ENCODE results near the gene SSC4D. TPM values are rescaled to one million over a fixed set of nuclear protein-coding genes. Genes with fewer than 3 reads are reported as not detected.
A peak's percentile ranks its signal among the peaks of the same experiment; 100 is the strongest.

The SSC4D gene
- total RNA-seq, 2 experiments from 2014 or later: 0.32 to 0.60 TPM

DNA sequence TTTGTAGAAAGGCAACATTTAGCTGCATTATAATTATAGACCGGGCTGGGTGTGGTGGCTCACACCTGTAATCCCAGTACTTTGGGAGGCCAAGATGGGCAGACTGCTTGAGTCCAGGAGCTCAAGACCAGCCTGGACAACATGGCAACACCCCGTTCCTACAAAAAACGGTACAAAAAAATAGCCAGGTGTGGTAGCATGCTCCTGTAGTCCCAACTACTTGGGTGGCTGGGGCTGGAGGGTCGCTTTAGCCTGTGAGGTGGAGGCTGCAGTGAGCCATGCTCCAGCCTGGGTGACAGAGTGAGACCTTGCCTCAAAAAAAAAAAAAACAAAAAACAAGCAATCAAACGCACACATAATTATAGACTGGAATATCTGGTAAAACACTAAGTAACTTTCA lies 55.8 kb downstream of the SSC4D start:
- Mint-ChIP-seq H3K27me3 (no peaks in the 10 kb centered on the region), H3K27ac (no peak overlapping the region), H3K4me1 (peaks cover 60% of the 10 kb centered on the region), H3K36me3 (ENCODE audit: low read depth) (peaks cover 55% of the 10 kb centered on the region), H3K9me3 (no peaks in the 10 kb centered on the region), H3K4me3 (no peak overlapping the region)
- DNase-seq: no peak
- POLR2A ChIA-PET: no interaction called here
- CTCF ChIA-PET: interaction anchor here (0.5 to 1.3 kb wide), 3 partner anchors 18 to 231 kb away, joined by 3 to 5 read pairs (median 4); no protein-coding TSS in a partner anchor

DNA sequence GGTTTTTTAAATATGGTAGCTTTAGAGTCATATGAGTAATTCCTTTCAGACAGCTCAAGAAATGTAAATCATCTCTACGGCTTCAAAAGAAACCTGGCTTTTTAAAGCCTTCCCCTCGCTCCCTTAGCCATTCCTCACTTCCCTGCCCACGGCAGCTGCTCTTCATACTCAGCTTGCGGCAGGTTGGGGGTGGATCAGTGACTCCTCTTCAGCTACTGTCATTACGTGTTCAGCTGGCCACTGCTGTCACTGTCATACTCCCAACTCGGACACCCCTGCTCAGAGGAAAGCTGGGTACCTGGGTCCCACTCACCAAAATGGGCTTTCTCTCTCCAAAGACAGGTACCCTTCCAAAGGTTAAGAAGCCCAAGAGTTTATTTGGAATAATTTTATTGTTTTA lies 57.3 kb downstream of the SSC4D start:
- ChIA-PET CTCF (interaction anchor here (0.6 to 2.8 kb wide), 5 partner anchors 7 to 72 kb away, joined by 3 to 10 read pairs (median 3); partner anchors contain the start of genes YWHAG and ZP3), POLR2A (no interaction called here)
- H3K9me3 Mint-ChIP-seq: no peaks in the 10 kb centered on the region
- H3K36me3 Mint-ChIP-seq (ENCODE audit: low read depth): peaks cover 57% of the 10 kb centered on the region
- DNase-seq: no peak
- H3K4me3 Mint-ChIP-seq: no peak overlapping the region
- peaks cover 63% of the 10 kb centered on the region for H3K4me1 Mint-ChIP-seq
- H3K27ac Mint-ChIP-seq: no peak overlapping the region
- no peaks in the 10 kb centered on the region for H3K27me3 Mint-ChIP-seq

DNA sequence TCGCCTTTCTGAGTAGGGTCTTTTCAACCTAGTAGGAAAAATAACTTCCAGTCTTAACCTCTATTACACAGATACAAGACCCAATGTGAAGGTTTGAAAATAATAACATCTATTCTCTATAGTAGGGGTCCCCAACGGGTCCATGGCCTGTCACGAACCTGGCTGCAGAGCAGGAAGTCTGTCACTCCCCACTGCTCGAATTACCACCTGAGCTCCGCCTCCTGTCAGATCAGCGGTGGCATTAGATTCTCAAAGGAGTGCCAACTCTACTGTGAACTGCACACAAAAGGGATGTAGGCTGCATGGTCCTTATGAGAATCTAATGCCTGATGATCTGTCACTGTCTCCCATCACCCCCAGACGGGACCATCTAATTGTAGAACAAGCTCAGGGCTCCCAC lies 58.1 kb downstream of the SSC4D start:
- CTCF ChIA-PET: interaction anchor here (1.9 to 2.8 kb wide), 2 partner anchors 8 to 13 kb away, joined by 4 to 10 read pairs; partner anchors contain the start of gene YWHAG
- POLR2A ChIA-PET: interaction anchor here (0.6 kb wide), 1 partner anchor 31 kb away, joined by 7 read pairs; no protein-coding TSS in a partner anchor
- Mint-ChIP-seq H3K4me3 (no peak overlapping the region), H3K9me3 (no peaks in the 10 kb centered on the region), H3K27ac (no peak overlapping the region), H3K4me1 (peaks cover 64% of the 10 kb centered on the region), H3K36me3 (ENCODE audit: low read depth) (peaks cover 60% of the 10 kb centered on the region), H3K27me3 (no peaks in the 10 kb centered on the region)
- DNase-seq: no peak

DNA sequence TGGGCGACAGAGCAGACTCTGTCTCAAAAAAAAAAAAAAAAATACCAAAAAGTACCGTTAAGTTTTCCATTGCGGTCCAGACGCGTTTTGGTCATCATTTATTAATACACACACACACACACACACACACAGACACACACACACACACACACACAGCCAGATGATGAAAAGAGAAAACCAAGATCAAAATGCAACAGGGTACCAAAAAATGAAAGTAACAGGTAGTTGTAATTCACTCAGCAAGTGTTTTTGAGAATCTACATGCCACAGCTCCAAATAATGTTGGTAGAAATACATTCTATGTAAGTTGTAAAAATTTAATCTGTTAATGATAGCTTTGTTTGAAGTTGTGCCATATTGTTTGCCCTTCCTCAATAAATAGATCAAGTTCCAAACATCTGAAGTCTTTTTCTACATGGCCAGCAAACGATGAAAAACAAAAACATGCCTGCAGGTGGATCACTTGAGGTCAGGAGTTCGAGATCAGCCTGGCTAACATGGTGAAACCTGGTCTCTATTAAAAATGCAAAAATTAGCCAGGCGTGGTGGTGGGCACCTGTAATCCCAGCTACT lies 60.1 kb downstream of the SSC4D start:
- Mint-ChIP-seq H3K4me1 (peaks cover 56% of the 10 kb centered on the region), H3K4me3 (no peak overlapping the region), H3K9me3 (no peaks in the 10 kb centered on the region), H3K36me3 (ENCODE audit: low read depth) (peaks cover 57% of the 10 kb centered on the region), H3K27me3 (no peaks in the 10 kb centered on the region), H3K27ac (peak overlapping the region; percentile 60)
- CTCF ChIA-PET: interaction anchor here (2.8 kb wide), 1 partner anchor 10 kb away, joined by 10 read pairs; the partner anchor contains the start of gene YWHAG
- POLR2A ChIA-PET: no interaction called here
- no peak for DNase-seq

DNA sequence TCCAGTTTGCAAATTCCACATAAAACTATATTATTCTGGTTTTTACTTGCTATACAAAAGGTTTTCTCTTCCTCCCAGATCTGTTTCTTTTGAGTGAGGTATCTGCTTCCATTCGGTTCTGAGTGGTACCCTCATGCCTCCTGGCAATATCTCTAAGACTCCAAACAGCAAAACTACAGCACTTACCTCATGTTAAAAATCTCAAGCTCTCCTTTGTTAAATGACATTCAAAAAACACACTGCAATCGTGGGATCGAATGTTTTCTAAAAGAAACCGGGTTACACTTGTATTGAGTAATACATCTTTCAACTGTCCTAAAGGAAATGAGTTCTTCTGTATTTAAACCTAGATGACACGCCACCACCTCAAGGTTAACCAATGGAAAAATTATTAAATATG lies 61.8 kb downstream of the SSC4D start:
- Mint-ChIP-seq H3K9me3 (no peaks in the 10 kb centered on the region), H3K4me1 (peaks cover 63% of the 10 kb centered on the region), H3K27me3 (no peaks in the 10 kb centered on the region), H3K36me3 (ENCODE audit: low read depth) (peaks cover 67% of the 10 kb centered on the region), H3K4me3 (no peak overlapping the region), H3K27ac (peak overlapping the region; percentile 61)
- no peak for DNase-seq
- ChIA-PET POLR2A (no interaction called here), CTCF (interaction anchor here (0.8 to 1.1 kb wide), 2 partner anchors 12 to 1774 kb away, joined by 3 to 4 read pairs; no protein-coding TSS in a partner anchor)

DNA sequence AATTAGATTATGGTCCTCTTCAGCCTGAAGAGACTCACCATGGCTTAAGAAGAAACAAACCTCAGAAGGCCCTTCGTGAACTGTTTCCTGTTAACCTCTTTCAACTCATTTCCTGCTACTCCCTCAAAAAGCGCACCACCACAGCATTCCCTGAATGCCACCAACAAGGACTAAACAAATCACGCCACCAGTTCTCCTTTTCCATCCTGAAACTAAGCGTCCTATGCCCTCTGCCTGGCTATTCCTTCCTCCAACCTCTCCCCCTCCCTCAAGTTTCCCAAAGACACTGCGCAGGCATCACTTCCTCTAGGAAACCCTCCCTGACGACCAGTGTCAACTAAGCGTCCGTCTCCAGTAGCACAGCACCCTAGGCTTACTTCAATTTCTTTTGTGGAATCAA lies 62.7 kb downstream of the SSC4D start:
- Mint-ChIP-seq H3K36me3 (ENCODE audit: low read depth) (peaks cover 72% of the 10 kb centered on the region), H3K4me1 (peaks cover 64% of the 10 kb centered on the region), H3K27me3 (no peaks in the 10 kb centered on the region), H3K27ac (peak overlapping the region; percentile 81), H3K9me3 (no peaks in the 10 kb centered on the region), H3K4me3 (no peak overlapping the region)
- no peak for DNase-seq
- ChIA-PET POLR2A (no interaction called here), CTCF (no interaction called here)

DNA sequence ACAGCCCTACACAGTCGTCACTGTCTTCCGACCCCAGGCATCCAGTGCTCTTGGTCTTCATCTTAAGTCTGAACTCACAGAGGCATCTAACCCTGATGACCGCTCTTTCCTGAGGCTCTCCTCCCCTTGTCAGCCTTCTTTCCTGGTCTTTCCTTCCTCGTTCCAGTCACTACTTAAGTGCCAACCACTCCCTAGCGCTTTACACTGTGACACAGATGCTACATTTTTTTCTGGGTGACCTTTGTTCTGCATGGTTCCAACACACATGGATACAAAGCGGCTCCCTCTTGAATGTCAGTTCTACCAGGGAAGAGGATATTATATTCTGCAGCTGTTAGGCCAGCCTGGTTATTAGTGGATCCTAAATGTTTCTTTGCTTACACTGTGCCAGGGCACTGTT lies 63.4 kb downstream of the SSC4D start:
- peaks cover 67% of the 10 kb centered on the region for H3K4me1 Mint-ChIP-seq
- peaks cover 71% of the 10 kb centered on the region for H3K36me3 Mint-ChIP-seq (ENCODE audit: low read depth)
- no peak for DNase-seq
- no peaks in the 10 kb centered on the region for H3K27me3 Mint-ChIP-seq
- H3K9me3 Mint-ChIP-seq: no peaks in the 10 kb centered on the region
- CTCF ChIA-PET: interaction anchor here (0.6 kb wide), 1 partner anchor 14 kb away, joined by 3 read pairs; no protein-coding TSS in a partner anchor
- H3K27ac Mint-ChIP-seq: peak overlapping the region; percentile 58
- no peak overlapping the region for H3K4me3 Mint-ChIP-seq
- POLR2A ChIA-PET: no interaction called here

DNA sequence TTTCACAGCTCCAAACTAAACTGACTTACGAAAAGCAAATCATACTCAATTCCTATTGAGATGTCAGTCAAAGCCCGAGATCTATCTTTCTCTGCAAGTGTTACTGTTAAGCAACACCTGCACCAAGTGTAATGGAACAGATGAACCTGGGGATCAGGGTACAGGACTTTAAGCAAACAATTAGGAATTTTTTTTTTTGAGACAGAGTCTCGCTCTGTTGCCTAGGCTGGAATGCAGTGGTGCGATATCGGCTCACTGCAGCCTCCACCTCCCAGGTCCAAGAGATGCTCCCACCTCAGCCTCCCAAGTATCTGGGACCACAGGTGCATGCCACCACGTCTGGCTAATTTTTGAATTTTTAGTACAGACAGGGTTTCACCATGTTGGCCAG lies 65.6 kb downstream of the SSC4D start:
- Mint-ChIP-seq H3K4me3 (no peak overlapping the region), H3K9me3 (no peaks in the 10 kb centered on the region), H3K4me1 (peaks cover 59% of the 10 kb centered on the region), H3K27me3 (no peaks in the 10 kb centered on the region), H3K27ac (no peak overlapping the region), H3K36me3 (ENCODE audit: low read depth) (peaks cover 70% of the 10 kb centered on the region)
- ChIA-PET POLR2A (no interaction called here), CTCF (interaction anchor here (0.7 to 1.3 kb wide), 2 partner anchors 13 to 992 kb away, joined by 3 read pairs; no protein-coding TSS in a partner anchor)
- no peak for DNase-seq

DNA sequence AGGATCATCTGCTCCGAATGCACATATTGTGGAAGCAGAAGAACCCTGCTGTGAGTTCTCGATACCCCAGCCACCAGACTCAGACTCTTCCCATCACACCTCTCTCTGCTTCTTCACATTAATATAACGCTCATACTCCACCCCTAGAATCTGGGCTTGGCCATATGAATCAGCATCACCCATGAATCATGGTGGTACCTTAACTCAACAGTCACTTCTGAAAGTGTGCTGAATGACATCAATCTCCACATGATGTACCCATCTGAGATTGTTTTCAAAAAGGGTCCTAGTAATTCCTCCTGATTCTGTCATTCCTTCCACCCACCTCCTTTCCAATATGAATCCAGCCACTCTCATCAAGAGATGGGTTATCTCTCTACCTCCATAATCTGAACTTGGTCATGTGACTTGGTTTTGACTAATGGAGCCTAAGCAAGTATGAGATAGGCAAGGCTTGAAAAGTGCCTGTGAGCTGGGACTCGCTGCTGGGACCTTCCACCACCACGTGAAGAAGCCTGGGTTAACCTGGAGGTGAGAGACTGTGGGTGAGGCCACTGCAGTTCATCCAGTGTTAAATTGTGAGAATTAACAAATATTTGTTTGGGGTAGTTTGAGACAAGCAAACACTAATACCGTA lies 66.1 kb downstream of the SSC4D start:
- H3K9me3 Mint-ChIP-seq: no peaks in the 10 kb centered on the region
- H3K27me3 Mint-ChIP-seq: no peaks in the 10 kb centered on the region
- POLR2A ChIA-PET: no interaction called here
- H3K36me3 Mint-ChIP-seq (ENCODE audit: low read depth): peaks cover 71% of the 10 kb centered on the region
- H3K4me1 Mint-ChIP-seq: peaks cover 61% of the 10 kb centered on the region
- DNase-seq: no peak
- no peak overlapping the region for H3K4me3 Mint-ChIP-seq
- H3K27ac Mint-ChIP-seq: no peak overlapping the region
- CTCF ChIA-PET: interaction anchor here (0.7 to 1.3 kb wide), 2 partner anchors 12 to 993 kb away, joined by 3 read pairs; no protein-coding TSS in a partner anchor

DNA sequence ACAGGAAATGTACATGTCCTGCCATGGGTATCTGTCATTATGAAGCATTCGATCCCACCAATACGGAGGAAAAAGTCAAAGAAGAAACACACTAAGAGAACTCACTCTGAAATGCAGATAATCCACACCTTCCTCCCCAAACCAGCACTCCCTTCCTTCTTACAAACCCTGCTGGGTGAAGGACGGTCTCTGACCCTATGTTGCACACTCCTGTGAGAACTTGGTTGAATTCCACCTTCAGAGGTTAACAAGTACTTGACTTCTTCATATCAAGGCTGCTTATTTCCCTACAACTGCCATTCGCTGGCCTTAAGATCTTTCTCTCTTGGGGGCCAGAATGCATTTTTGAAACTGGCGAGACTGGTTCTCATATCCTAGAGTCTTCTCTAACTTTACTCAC lies 67.3 kb downstream of the SSC4D start:
- H3K36me3 Mint-ChIP-seq (ENCODE audit: low read depth): peaks cover 65% of the 10 kb centered on the region
- H3K27me3 Mint-ChIP-seq: no peaks in the 10 kb centered on the region
- no peak overlapping the region for H3K4me3 Mint-ChIP-seq
- ChIA-PET POLR2A (no interaction called here), CTCF (interaction anchor here (1.5 kb wide), 1 partner anchor 28 kb away, joined by 5 read pairs; no protein-coding TSS in a partner anchor)
- H3K9me3 Mint-ChIP-seq: no peaks in the 10 kb centered on the region
- no peak overlapping the region for H3K27ac Mint-ChIP-seq
- H3K4me1 Mint-ChIP-seq: peaks cover 57% of the 10 kb centered on the region
- no peak for DNase-seq

DNA sequence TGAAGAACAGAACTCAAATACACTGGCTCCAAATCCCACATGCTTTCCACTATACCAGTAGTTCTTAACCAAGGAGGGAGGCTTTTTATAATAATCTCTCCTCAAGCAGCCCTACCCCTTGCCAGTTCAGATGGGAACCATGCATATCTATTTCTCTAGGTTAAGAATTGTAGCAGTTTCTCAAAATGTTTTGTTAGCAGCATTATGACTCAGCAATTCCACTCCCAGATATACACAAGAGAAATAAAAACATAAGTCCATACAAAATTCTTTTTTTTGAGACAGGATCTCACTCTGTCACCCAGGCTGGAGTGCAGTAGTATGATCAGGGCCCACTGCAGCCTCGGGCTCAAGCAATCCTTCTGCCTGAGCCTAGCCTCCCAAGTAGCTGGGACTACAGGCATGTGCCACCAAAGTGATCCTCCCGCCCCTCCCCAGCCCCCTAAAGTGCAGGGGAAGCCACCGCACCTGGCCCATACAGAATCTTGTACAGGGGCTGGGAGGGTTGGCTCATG lies 68.8 kb downstream of the SSC4D start:
- H3K9me3 Mint-ChIP-seq: no peaks in the 10 kb centered on the region

More for the DNA sequence above, 68.8 kb downstream of the SSC4D start:
- Mint-ChIP-seq H3K27me3 (no peaks in the 10 kb centered on the region), H3K36me3 (ENCODE audit: low read depth) (peaks cover 51% of the 10 kb centered on the region), H3K4me1 (peaks cover 53% of the 10 kb centered on the region), H3K4me3 (no peak overlapping the region), H3K27ac (peak overlapping the region; percentile 6)
- ChIA-PET CTCF (interaction anchor here (1.0 to 1.5 kb wide), 2 partner anchors 14 to 27 kb away, joined by 5 read pairs; no protein-coding TSS in a partner anchor), POLR2A (interaction anchor here (1.0 kb wide), 1 partner anchor 17 kb away, joined by 5 read pairs; no protein-coding TSS in a partner anchor)
- DNase-seq: no peak
